ENCODE results near the gene GSK3B.
A peak's percentile ranks its signal among the peaks of the same experiment; 100 is the strongest.

GSK3B gene

GRCh38 chr3:120095226-120095978 is 1.2 kb upstream of the GSK3B start:
- Histone ChIP-seq H3K27me3 (replicated peaks; ENCODE audit: control insufficient read depth, insufficient read depth, low read length) (no peaks in the 10 kb centered on the region), H3K36me3 (ENCODE audit: control insufficient read depth, insufficient read depth, low read length, severe bottlenecking) (peaks cover 6% of the 10 kb centered on the region), H3K9ac (ENCODE audit: low read length) (peak overlapping the region; percentile 100), H3K4me1 (ENCODE audit: control insufficient read depth, insufficient read depth, low read length) (peaks cover 14% of the 10 kb centered on the region), H3K4me3 (ENCODE audit: low read length) (peak overlapping the region; percentile 96), H3K9me3 (ENCODE audit: control insufficient read depth, low read length) (no peaks in the 10 kb centered on the region)
- DNase-seq (ENCODE audit: low read depth): peak; percentile 96

GRCh38 chr3:120094776-120095225 is 554 bp upstream of the GSK3B start:
- peak; percentile 100 for DNase-seq (ENCODE audit: low read depth)

DNA sequence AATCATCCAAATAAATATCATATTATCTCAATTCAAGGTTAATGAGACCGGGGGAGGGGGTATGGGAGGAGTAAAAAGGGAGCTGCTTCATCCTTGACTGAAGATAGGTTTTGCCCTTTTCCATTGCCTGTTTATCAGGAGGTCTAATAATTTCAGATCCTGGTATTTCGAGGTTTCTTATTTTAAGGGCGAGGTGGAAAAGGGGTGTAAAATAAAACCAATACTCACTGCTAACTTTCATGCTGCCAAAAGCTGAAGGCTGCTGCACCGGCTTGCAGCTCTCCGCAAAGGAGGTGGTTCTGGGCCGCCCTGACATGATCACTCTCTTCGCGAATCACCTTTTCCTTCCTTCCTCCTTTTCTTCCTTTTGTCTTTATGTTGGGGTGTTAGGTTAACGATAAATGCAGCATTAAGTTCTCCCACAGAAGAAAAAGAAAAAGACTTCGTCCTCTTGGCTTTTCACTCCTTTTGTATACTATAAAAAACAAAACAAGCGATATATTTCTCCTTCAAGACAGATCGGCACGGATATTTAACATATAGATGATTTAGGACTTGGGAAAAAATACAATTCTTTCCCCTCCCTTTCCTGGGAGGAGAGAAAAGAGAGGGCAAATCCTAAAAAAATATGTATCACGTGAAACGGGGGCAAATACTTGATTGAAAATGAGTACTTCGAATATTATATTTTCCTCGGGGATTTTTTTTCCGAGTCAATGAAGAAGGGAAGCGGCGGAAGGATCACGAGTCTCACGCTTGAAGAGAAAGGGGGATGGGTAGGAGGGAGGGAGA is 932 bp downstream of the GSK3B start:
- Histone ChIP-seq H3K9ac (ENCODE audit: low read length) (peak overlapping the region; percentile 98), H3K4me3 (ENCODE audit: low read length) (peak overlapping the region; percentile 97), H3K27me3 (replicated peaks; ENCODE audit: control insufficient read depth, insufficient read depth, low read length) (no peaks in the 10 kb centered on the region), H3K9me3 (ENCODE audit: control insufficient read depth, low read length) (no peaks in the 10 kb centered on the region), H3K36me3 (ENCODE audit: control insufficient read depth, insufficient read depth, low read length, severe bottlenecking) (peaks cover under 1% of the 10 kb centered on the region), H3K4me1 (ENCODE audit: control insufficient read depth, insufficient read depth, low read length) (peaks cover 25% of the 10 kb centered on the region)
- peak; percentile 61 for DNase-seq (ENCODE audit: low read depth)

More at GRCh38 chr3:120094776-120095225, 554 bp upstream of the GSK3B start:
- H3K36me3 ChIP-seq (ENCODE audit: control insufficient read depth, insufficient read depth, low read length, severe bottlenecking): peaks cover 6% of the 10 kb centered on the region
- H3K27me3 ChIP-seq (replicated peaks; ENCODE audit: control insufficient read depth, insufficient read depth, low read length): no peaks in the 10 kb centered on the region
- no peaks in the 10 kb centered on the region for H3K9me3 ChIP-seq (ENCODE audit: control insufficient read depth, low read length)
- H3K4me3 ChIP-seq (ENCODE audit: low read length): peak overlapping the region; percentile 96
- H3K4me1 ChIP-seq (ENCODE audit: control insufficient read depth, insufficient read depth, low read length): peaks cover 11% of the 10 kb centered on the region
- peak overlapping the region; percentile 100 for H3K9ac ChIP-seq (ENCODE audit: low read length)

- no peaks in the 10 kb centered on the region for H3K36me3 ChIP-seq (ENCODE audit: control insufficient read depth, insufficient read depth, low read length, severe bottlenecking)
- peak overlapping the region; percentile 98 for H3K9ac ChIP-seq (ENCODE audit: low read length)
- H3K9me3 ChIP-seq (ENCODE audit: control insufficient read depth, low read length): no peaks in the 10 kb centered on the region
- H3K4me3 ChIP-seq (ENCODE audit: low read length): peak overlapping the region; percentile 97
- peak; percentile 17 for DNase-seq (ENCODE audit: low read depth)
- H3K4me1 ChIP-seq (ENCODE audit: control insufficient read depth, insufficient read depth, low read length): peaks cover 24% of the 10 kb centered on the region
- H3K27me3 ChIP-seq (replicated peaks; ENCODE audit: control insufficient read depth, insufficient read depth, low read length): no peaks in the 10 kb centered on the region
Measured at GRCh38 chr3:120092474-120092873, 1.8 kb downstream of the GSK3B start.

- H3K27me3 ChIP-seq (replicated peaks; ENCODE audit: control insufficient read depth, insufficient read depth, low read length): no peaks in the 10 kb centered on the region
- H3K9ac ChIP-seq (ENCODE audit: low read length): peak overlapping the region; percentile 98
- no peaks in the 10 kb centered on the region for H3K36me3 ChIP-seq (ENCODE audit: control insufficient read depth, insufficient read depth, low read length, severe bottlenecking)
- H3K9me3 ChIP-seq (ENCODE audit: control insufficient read depth, low read length): no peaks in the 10 kb centered on the region
- peaks cover 14% of the 10 kb centered on the region for H3K4me1 ChIP-seq (ENCODE audit: control insufficient read depth, insufficient read depth, low read length)
- peak overlapping the region; percentile 97 for H3K4me3 ChIP-seq (ENCODE audit: low read length)
- peak; percentile 9 for DNase-seq (ENCODE audit: low read depth)
Measured at GRCh38 chr3:120090422-120090821, 3.8 kb downstream of the GSK3B start.

DNA sequence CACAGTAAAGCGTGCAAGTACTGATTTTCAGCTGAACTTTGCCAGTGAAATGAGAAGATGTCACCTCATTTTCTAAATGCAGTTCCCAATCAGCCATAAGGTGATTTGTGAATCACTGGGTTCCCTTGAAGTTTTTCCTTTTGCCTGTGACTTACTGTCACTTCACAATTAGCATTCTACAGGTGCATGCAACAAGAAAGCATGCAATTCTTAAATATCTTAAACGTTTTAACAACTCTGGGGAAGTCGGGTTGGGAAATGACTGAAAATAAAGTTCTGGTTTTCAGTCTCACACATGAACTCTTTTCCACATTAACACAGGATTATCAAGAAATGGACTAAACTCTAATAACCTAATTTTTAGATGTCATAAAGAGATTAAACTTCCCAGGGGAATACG is 5.2 kb downstream of the GSK3B start:
- Histone ChIP-seq H3K36me3 (ENCODE audit: control insufficient read depth, insufficient read depth, low read length, severe bottlenecking) (no peaks in the 10 kb centered on the region), H3K4me3 (ENCODE audit: low read length) (peak overlapping the region; percentile 97), H3K4me1 (ENCODE audit: control insufficient read depth, insufficient read depth, low read length) (peaks cover 14% of the 10 kb centered on the region), H3K27me3 (replicated peaks; ENCODE audit: control insufficient read depth, insufficient read depth, low read length) (no peaks in the 10 kb centered on the region), H3K9me3 (ENCODE audit: control insufficient read depth, low read length) (no peaks in the 10 kb centered on the region), H3K9ac (ENCODE audit: low read length) (peak overlapping the region; percentile 25)
- DNase-seq (ENCODE audit: low read depth): no peak

DNA sequence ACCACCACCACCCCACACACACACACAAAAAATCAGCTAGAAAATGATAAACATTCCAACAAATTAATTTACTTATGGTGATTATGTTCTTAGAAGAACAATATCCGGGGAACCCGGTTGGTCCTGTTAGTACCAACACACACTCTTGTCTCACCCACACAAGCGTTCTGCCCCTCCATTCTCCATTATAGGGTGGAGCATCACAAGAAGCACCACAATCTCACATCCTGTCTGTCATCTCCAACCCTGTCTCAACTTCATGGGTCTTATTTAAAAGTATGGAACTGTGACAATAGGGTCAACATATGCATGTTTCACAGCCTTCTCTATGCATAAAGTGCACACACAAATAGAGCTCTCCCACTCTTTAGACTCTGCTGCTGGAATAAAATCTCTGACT is 5.6 kb downstream of the GSK3B start:
- Histone ChIP-seq H3K4me1 (ENCODE audit: control insufficient read depth, insufficient read depth, low read length) (peaks cover 14% of the 10 kb centered on the region), H3K9ac (ENCODE audit: low read length) (no peak overlapping the region), H3K27me3 (replicated peaks; ENCODE audit: control insufficient read depth, insufficient read depth, low read length) (no peaks in the 10 kb centered on the region), H3K36me3 (ENCODE audit: control insufficient read depth, insufficient read depth, low read length, severe bottlenecking) (no peaks in the 10 kb centered on the region), H3K9me3 (ENCODE audit: control insufficient read depth, low read length) (no peaks in the 10 kb centered on the region), H3K4me3 (ENCODE audit: low read length) (peak overlapping the region; percentile 97)
- DNase-seq (ENCODE audit: low read depth): no peak

DNA sequence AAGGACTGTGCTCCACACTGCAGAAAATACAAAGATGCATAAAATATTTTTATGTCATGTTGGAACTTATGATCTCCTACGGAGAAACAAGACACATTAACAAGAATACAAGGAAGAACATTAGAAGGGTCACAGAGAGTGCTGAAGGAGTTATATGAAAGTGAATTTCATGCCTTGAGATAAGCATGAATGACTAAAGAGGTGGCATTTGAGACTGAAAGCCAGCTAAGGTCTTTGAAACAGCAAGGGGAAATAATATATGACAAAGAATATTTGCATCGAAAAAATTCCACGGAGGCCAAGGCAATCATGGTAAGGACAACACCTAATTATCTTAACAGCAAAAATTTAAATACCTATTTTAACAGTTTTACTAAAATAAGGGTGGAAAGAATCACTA is 12.5 kb downstream of the GSK3B start:
- Histone ChIP-seq H3K9ac (ENCODE audit: low read length) (no peak overlapping the region), H3K4me1 (ENCODE audit: control insufficient read depth, insufficient read depth, low read length) (peaks cover 13% of the 10 kb centered on the region), H3K27me3 (replicated peaks; ENCODE audit: control insufficient read depth, insufficient read depth, low read length) (no peaks in the 10 kb centered on the region), H3K4me3 (ENCODE audit: low read length) (no peak overlapping the region), H3K9me3 (ENCODE audit: control insufficient read depth, low read length) (no peaks in the 10 kb centered on the region), H3K36me3 (ENCODE audit: control insufficient read depth, insufficient read depth, low read length, severe bottlenecking) (no peaks in the 10 kb centered on the region)
- no peak for DNase-seq (ENCODE audit: low read depth)

- Histone ChIP-seq H3K9ac (ENCODE audit: low read length) (no peak overlapping the region), H3K27me3 (replicated peaks; ENCODE audit: control insufficient read depth, insufficient read depth, low read length) (no peaks in the 10 kb centered on the region), H3K36me3 (ENCODE audit: control insufficient read depth, insufficient read depth, low read length, severe bottlenecking) (no peaks in the 10 kb centered on the region), H3K4me1 (ENCODE audit: control insufficient read depth, insufficient read depth, low read length) (peaks cover 13% of the 10 kb centered on the region), H3K4me3 (ENCODE audit: low read length) (no peak overlapping the region), H3K9me3 (ENCODE audit: control insufficient read depth, low read length) (no peaks in the 10 kb centered on the region)
- no peak for DNase-seq (ENCODE audit: low read depth)
Measured at GRCh38 chr3:120080836-120081235, 13.4 kb downstream of the GSK3B start.

GRCh38 chr3:120077731-120078130 is 16.5 kb downstream of the GSK3B start:
- H3K27me3 ChIP-seq (replicated peaks; ENCODE audit: control insufficient read depth, insufficient read depth, low read length): no peaks in the 10 kb centered on the region

DNA sequence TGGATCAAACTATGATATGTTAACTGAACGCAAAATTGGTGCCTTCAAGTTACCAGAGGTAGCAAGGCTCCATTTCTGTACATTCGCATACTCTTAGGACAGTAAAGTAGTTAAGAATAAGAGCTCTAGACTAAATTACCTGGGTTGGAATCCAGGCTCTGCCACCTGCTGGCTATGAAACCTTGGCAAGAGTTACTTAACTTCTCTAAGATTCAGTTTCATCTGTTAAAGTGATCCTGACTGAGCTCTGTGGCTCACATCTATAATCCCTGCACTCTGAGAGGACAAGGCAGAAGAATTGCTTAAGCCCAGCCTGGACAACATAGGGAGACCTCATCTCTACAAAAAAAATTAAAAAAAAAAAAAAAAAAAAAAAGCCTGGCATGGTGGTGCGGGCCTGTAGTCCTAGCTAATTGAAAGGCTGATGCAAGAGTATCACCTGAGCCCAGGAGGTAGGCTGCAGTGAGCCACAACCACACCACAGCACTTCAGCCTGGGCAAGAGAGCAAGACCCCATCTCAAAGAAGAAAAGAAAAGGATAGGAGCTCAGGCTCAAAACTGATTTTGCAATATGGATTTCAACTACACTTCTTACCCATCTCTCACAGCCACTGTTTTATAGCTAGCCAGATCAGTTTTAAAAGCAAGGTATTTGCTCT is 21.3 kb downstream of the GSK3B start:
- Histone ChIP-seq H3K4me3 (ENCODE audit: low read length) (no peak overlapping the region), H3K9ac (ENCODE audit: low read length) (no peak overlapping the region), H3K9me3 (ENCODE audit: control insufficient read depth, low read length) (no peaks in the 10 kb centered on the region), H3K36me3 (ENCODE audit: control insufficient read depth, insufficient read depth, low read length, severe bottlenecking) (no peaks in the 10 kb centered on the region), H3K4me1 (ENCODE audit: control insufficient read depth, insufficient read depth, low read length) (peaks cover 11% of the 10 kb centered on the region), H3K27me3 (replicated peaks; ENCODE audit: control insufficient read depth, insufficient read depth, low read length) (no peaks in the 10 kb centered on the region)
- no peak for DNase-seq (ENCODE audit: low read depth)

More at GRCh38 chr3:120077731-120078130, 16.5 kb downstream of the GSK3B start:
- Histone ChIP-seq H3K4me3 (ENCODE audit: low read length) (no peak overlapping the region), H3K9me3 (ENCODE audit: control insufficient read depth, low read length) (no peaks in the 10 kb centered on the region), H3K4me1 (ENCODE audit: control insufficient read depth, insufficient read depth, low read length) (peaks cover 13% of the 10 kb centered on the region), H3K36me3 (ENCODE audit: control insufficient read depth, insufficient read depth, low read length, severe bottlenecking) (no peaks in the 10 kb centered on the region), H3K9ac (ENCODE audit: low read length) (no peak overlapping the region)
- DNase-seq (ENCODE audit: low read depth): peak; percentile 60

Data from adipocyte (in vitro differentiated cells).